HG03196 (cell line): ENCODE results near the gene RHOA.
"Not testable (repeated sequence)": the region's sequence is repeated elsewhere in the genome, so short reads cannot be mapped to it uniquely, and the experiment has no call there.

ENCODE experiments used
- ATAC-seq: cut with Tn5 transposase; IDR thresholded peaks from one replicate; pipeline ENCODE4 v1.9.1; 2021; ENCODE audit not compliant: unreplicated experiment

RHOA gene

DNA sequence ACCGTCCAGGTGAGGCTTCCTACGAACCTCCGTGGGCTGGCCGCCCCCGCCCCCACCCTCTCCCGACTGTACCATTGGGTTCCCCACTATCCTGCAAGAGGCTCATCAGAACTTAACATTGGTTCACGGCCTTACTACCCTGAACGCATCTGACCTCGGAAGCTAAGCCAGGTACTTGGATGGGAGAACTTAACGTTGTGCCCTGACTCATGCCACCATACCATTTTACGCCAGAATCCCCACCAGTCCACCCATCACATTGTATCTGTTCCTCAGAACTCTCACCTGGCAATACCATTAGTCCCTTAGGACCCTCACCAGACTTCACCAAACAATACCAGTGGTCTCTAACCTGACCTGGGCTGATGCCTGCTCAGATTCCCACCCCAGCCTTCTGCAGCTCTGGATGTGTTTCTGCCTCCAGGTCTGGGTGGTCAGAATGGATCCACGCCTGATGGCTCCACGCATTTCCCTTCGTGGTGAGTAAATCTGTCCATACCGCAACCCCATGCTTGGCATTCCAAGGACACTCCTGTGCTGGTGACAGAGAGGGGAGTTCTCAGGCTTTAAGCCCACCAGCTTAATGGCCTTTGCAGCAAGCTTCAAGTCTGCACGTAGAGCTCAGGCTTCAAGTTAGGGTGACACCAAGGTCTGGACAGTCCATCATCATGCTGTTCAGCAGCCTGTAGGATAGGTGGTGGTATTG, 1.0 kb upstream of the RHOA start:
- no peak for ATAC-seq

GRCh38 chr3:49411535-49411967, 225 bp downstream of the RHOA start:
- peak; percentile 23 for ATAC-seq

GRCh38 chr3:49410846-49411534, 786 bp downstream of the RHOA start:
- ATAC-seq: no peak

DNA sequence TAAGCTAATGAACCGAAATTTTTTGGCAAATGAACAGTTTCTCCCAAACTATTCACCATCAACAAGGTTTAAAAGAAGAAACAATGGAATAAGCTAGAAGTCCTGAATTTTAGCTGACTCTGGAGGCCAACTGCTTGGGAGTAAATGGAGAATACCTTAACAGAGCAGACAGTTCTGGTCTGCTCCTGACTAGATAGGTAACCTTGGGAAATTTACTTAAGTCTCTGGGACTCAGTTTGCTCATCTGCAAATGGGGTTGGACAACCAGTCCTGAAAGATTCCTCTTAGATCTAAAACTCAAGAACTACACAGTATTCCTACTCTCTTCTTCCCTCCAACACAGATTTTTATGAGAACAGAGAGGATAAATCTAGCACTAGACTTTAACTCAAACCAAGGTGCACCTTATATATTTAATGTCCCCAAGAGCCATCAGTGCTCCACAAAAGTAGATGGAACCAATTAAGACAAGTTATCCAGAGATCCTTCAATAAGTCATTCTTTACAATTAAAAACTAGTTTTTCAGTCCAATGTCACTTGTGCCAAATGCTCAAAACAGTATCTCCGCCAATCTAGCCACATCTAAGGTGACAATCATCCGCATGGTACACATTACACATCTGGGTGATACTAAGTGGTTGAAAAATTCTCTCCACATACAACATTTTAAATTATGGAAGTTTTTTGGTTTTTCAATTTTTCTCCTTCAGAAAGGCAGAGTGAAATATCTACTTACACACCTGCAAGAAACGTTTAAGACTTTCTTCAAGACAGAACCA, 1.5 kb downstream of the RHOA start:
- ATAC-seq: no peak

DNA sequence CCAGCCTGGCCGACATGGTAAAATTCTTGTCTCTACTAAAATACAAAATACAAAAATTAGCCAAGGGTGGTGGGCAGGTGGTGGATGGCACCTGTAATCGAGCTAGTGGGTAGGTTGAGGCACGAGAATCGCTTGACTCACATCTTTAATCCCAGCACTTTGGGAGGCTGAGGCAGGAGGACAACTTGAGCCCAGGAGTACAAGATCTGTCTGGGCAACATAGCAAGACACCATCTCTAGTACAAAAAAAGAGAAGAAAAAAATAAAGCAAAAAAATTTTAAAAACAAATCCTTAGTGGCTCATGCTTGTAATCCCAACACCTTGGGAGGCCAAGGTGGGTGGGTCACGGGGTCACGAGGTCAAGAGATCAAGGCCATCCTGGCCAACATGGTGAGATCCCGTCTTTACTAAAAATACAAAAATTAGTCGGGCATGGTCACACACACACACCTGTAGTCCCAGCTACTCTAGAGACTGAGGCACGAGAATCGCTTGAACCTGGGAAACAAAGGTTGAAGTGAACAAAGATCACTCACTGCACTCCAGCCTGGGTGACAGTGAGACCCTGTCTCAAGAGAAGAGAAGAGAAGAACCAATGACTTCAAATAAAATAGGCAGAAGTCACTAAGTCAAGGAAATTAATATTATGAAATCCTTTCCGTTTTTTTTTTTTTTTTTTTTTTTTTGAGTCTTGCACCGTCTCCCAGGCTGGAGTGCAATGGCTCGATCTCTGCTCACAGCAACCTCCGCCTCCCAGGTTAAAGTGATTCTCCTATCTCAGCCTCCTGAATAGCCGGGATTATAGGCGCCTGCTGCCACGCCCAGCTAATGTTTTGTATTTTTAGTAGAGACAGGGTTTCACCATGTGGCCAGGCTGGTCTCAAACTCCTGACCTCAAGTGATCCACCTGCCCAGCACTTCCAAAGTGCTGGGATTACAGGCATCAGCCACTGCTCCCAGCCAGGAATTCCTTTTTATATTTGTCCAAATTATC, 4.9 kb downstream of the RHOA start:
- no peak for ATAC-seq

DNA sequence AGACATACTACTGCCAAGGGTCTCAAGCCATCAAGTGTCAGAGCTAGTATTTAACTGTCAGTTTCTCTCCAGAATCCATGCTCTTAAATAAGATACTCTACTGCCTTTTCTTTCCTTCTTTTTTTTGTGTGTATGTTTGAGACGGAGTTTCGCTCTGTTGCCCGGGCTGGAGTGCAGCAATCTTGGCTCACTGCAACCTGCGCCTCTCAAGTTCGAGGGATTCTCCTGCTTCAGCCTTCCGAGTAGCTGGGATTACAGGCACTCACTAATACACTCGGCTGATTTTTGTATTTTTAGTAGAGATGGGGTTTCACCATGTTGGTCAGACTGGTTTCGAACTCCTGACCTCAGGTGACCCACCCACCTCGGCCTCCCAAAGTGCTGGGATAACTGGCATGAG, 6.2 kb downstream of the RHOA start:
- ATAC-seq: not testable (repeated sequence)

- no peak for ATAC-seq
These were observed 7.9 kb downstream of the RHOA start for GRCh38 chr3:49403891-49404290.

DNA sequence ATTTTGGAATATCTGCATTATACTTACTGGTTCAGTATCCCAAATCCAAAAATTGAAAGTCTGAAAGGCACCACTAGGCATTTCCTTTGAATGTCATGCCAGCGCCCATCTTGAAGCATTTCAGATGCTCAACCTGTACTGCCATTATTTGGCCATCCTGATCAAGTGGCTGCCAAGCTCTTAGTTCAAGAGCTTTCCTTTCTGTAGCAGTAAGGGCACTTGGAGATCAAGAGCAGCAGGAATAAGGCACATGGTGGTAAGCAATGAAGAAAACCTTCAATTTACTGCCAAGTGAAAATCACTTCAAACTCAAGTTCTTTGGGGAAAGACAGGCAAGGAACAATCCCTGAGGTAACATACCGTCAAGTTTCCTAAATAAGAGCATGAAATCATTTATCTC, 10.0 kb downstream of the RHOA start:
- ATAC-seq: no peak

DNA sequence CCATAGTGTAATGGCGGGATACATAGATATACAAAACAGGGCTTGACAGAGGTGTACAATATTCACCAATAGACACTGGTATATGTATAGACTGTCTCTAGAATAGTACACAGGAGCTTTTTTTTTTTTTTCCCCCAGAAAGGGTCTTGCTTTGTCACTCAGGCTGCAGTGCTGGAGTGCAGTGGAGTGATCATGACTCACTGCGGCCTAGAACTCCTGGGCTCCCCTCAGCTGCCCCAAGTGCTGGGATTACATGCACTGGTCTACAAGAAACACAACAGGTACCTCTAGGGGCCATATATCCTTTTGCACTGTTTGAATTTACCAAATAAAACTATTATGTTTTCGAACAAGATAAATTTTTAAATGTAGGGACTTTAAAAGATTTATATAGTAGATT, 12.3 kb downstream of the RHOA start:
- ATAC-seq: no peak

DNA sequence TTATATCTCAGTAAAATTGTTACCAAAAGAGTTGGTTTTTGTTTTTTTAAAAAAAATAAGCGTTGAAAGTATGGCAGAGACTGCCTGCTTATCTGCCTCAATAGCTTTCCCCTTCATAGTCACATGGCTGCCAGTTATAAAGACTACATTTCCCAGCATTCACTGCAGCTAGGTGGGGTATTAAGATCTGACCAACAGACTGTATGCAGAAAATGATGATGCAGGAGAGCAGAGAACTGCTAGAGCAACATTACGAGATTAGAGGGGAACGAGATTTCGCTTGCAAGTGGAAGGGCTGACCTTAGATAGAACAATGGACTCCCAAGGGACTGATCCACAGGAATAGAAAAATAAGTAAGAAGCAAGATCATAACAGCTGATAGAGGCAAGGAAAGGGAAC, 14.3 kb downstream of the RHOA start:
- ATAC-seq: no peak

DNA sequence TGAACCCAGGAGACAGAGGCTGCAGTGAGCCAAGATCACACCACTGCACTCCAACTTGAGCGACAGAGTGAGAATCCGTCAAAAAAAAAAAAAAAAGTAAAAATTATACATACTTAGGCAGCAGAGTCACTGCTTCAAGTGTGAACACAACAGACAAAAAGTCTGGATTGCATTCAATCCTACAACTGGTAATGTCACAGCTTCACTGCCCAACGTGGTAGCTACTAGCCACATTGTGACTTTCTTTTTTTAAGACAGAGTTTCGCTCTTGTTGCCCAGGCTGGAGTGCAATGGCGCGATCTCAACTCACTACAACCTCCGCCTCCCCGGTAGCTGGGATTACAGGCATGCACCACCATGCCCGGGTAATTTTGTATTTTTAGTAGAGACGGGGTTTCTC, 20.5 kb downstream of the RHOA start:
- not testable (repeated sequence) for ATAC-seq

- ATAC-seq: no peak
These were observed 22.5 kb downstream of the RHOA start for GRCh38 chr3:49389297-49389696.

DNA sequence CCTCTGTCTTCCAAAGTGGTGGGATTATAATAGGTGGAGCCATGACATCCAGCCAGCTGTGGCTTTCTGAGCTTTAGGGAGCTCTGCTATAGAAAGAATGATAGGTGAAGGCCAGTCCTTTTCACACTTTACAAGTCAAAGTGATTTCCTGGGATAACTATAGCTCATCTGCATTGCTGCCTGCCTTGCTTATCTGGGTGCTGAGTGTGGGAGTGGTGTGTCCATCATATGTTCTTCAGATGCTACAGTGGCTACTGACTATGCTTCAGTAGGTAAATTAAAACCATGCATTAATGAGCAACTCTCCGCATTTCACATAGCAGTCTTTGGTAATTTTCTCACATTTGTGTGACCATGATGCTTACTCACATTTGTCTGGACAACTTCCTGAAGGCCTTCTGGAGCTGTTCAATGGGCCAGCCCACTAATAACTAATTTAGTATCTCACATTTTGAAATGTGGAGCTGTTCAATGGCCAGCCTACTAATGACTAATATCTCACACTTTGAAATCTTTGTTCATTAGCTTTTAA, 23.4 kb downstream of the RHOA start:
- no peak for ATAC-seq

GRCh38 chr3:49387721-49388120, 24.1 kb downstream of the RHOA start:
- no peak for ATAC-seq

GRCh38 chr3:49386056-49386756, 25.6 kb downstream of the RHOA start:
- ATAC-seq: no peak

DNA sequence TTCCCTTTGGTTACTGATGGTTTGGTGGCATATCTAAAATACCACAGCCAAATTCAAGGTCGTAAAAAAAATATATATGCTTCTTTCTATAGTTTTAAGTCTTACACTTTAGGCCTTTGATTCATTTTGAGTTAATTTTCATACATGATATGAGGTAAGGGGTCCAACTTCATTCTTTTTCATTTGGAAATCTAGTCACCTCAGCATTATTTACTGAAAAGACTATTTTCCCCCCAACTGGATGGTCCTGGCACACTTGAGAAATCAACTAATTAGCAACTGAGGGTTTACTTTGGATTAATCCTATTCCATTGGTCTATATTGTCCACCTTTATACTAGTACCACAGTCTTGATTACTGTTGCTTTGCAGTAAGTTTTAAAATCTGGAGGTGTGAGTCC, 26.2 kb downstream of the RHOA start:
- no peak for ATAC-seq

GRCh38 chr3:49383387-49383786, 28.4 kb downstream of the RHOA start:
- no peak for ATAC-seq

DNA sequence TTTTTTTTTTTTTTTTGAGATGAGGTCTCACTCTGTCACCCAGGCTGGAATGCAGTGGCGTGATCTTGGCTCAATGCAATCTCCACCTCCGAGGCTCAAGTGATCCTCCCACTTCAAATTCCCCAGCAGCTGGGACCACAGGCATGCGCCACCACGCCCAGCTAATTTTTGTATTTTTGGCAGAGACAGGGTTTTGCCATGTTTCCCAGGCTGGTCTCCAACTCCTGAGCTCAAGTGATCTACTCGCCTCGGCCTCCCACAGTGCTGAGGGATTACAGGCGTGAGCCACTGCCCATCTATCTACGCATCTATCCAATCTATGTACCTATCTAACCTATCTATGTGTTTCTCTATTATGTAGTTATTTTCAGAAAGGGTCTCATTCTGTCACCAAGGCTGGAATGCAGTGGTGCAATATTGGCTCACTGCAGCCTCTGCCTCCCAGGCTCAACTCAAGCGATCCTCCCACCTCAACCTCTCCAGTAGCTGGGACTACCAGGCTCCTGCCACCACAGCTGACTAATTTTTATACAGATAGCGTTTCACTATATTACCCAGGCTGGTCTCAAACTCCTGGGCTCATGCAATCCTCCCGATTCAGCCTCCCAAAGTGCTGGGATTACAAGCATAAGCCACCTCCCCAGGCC, 33.4 kb downstream of the RHOA start:
- no peak for ATAC-seq

DNA sequence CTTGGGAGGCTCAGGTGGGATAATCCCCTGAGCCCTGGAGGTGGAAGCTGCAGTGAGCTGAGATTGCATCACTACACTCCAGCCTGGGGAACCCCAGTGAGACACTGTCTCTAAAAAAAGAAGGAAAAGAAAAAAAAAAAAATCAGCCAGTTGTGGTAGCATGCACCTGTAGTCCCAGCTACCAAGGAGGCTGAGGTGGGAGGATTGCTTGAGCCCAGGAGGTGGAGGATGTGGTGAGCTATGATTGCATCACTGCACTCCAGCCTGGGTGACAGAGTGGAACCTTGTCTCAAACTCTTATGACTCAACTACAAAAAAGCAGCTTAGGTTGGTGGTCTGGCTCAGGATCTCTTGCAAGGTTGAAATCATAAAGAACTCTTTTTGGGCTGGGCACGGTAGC, 34.3 kb downstream of the RHOA start:
- no peak for ATAC-seq
